GM12878 (cell line): ENCODE measurements around the gene ZNF83. TPM values are rescaled to one million over a fixed set of nuclear protein-coding genes. Genes with fewer than 3 reads are reported as not detected.
A peak's percentile ranks its signal among the peaks of the same experiment; 100 is the strongest.

Experiments
- BCL11A ChIP-seq: IDR thresholded peaks from 2 replicates; pipeline ENCODE4 v1.6.1; 2011; ENCODE audit warnings: low read depth, low read length
- BMI1 ChIP-seq: fragments of 450-650 bp; IDR thresholded peaks from 2 replicates; pipeline ENCODE4 v1.6.1; 2016; ENCODE audit warnings: mild to moderate bottlenecking, moderate library complexity, borderline replicate concordance
- CHD1 ChIP-seq: IDR thresholded peaks from 2 replicates; pipeline ENCODE4 v1.6.1; 2012; ENCODE audit warnings: low read depth, low read length, improper control_type of control experiment
- CHD4 ChIP-seq: fragments of 200-600 bp; sonication (generic); IDR thresholded peaks from 2 replicates; pipeline ENCODE4 v1.6.1; 2016; ENCODE audit warnings: mild to moderate bottlenecking
- CREB1 ChIP-seq: IDR thresholded peaks from 2 replicates; pipeline ENCODE4 v1.6.1; 2012; ENCODE audit warnings: low read depth, mild to moderate bottlenecking, inconsistent platforms
- ESRRA ChIP-seq: IDR thresholded peaks from 2 replicates; pipeline ENCODE4 v1.6.1; 2012; ENCODE audit warnings: mild to moderate bottlenecking, low read length, improper control_type of control experiment
- KLF5 ChIP-seq: fragments of 450-650 bp; IDR thresholded peaks from 2 replicates; pipeline ENCODE4 v1.6.1; 2014; ENCODE audit warnings: mild to moderate bottlenecking; ENCODE audit not compliant: partially characterized antibody
- MTA3 ChIP-seq: IDR thresholded peaks from 2 replicates; pipeline ENCODE4 v1.6.1; 2012; ENCODE audit warnings: low read length, inconsistent platforms, borderline replicate concordance
- MXI1 ChIP-seq: fragments of 150-350 bp; IDR thresholded peaks from 2 replicates; pipeline ENCODE4 v1.6.1; 2011; ENCODE audit warnings: low read depth, mild to moderate bottlenecking, inconsistent platforms, low read length, improper control_type of control experiment
- RBBP5 ChIP-seq: fragments of 200-600 bp; sonication (generic); conservative IDR thresholded peaks from 2 replicates; pipeline ENCODE4 v1.6.1; 2016
- SP1 ChIP-seq: IDR thresholded peaks from one replicate; pipeline ENCODE4 v1.6.1; 2011; ENCODE audit warnings: low read depth, low read length
- SREBF1 ChIP-seq: IDR thresholded peaks from 2 replicates; pipeline ENCODE4 v1.6.1; 2012; ENCODE audit warnings: mild to moderate bottlenecking, low read length
- STAT1 ChIP-seq: fragments of 450-650 bp; conservative IDR thresholded peaks from 2 replicates; pipeline ENCODE4 v1.6.1; 2014; ENCODE audit warnings: antibody characterized with exemption, mild to moderate bottlenecking
- SUPT20H ChIP-seq: IDR thresholded peaks from 2 replicates; pipeline ENCODE4 v1.6.1; 2011; ENCODE audit warnings: low read depth, mild to moderate bottlenecking, low read length, moderate library complexity, borderline replicate concordance; ENCODE audit not compliant: control insufficient read depth
- TAF1 ChIP-seq: IDR thresholded peaks from 2 replicates; pipeline ENCODE4 v1.6.1; 2011; ENCODE audit warnings: mild to moderate bottlenecking, low read depth, low read length, borderline replicate concordance
- YBX1 ChIP-seq: fragments of 450-650 bp; IDR thresholded peaks from 2 replicates; pipeline ENCODE4 v1.6.1; 2016; ENCODE audit warnings: antibody characterized with exemption
- ZSCAN29 ChIP-seq: fragments of 450-650 bp; IDR thresholded peaks from 2 replicates; pipeline ENCODE4 v1.6.1; 2017; ENCODE audit warnings: mild to moderate bottlenecking, moderate library complexity
- polyA plus RNA-seq, 11 experiments: library from polyadenylated mRNA; depleted of rRNA in 4 of 11; unstranded in 6 of 11; stranded (reverse) in 5 of 11; fragments of >200 nt; fragmentation: Nextera tagmentation in 4 of 11; fragmentation: Illumina TruSeq in 1 of 11; extraction: Ambion mirVana in 4 of 11; extraction: Trizol in 1 of 11; gene quantifications; 1 replicate in 1 of 11; 2 replicates in 10 of 11; pipeline versions ENCODE4 v1.2.1 to v1.2.3, GENCODE V29; 2011 to 2016; ENCODE audit warnings: inconsistent platforms in 2 of 11, missing spikeins in 2 of 11, low read depth in 1 of 11
- total RNA-seq, 4 experiments: library from RNA; depleted of rRNA in 3 of 4; stranded (reverse); fragments of >200 nt in 3 of 4; fragmentation: Illumina TruSeq in 1 of 4; extraction: Trizol in 1 of 4; gene quantifications; 2 replicates each; pipeline versions ENCODE4 v1.2.1 to v1.2.3, GENCODE V29; 2013 to 2021
- TF ChIP-seq, protein P1 (sequence below): fragments of 450-650 bp; IDR thresholded peaks from 2 replicates; pipeline ENCODE4 v1.6.1; 2017; ENCODE audit warnings: mild to moderate bottlenecking, moderate library complexity
- TF ChIP-seq, protein P2 (sequence below): fragments of 450-650 bp; IDR thresholded peaks from 2 replicates; pipeline ENCODE4 v1.6.1; 2016; ENCODE audit warnings: mild to moderate bottlenecking
- TF ChIP-seq, protein P3 (sequence below): IDR thresholded peaks from 2 replicates; pipeline ENCODE4 v1.6.1; 2011; ENCODE audit warnings: mild to moderate bottlenecking, low read depth, low read length, moderate library complexity; ENCODE audit not compliant: insufficient replicate concordance
- TF ChIP-seq, protein P4 (sequence below): fragments of 450-650 bp; IDR thresholded peaks from 2 replicates; pipeline ENCODE4 v1.6.1; 2017; ENCODE audit warnings: mild to moderate bottlenecking, low read depth, inconsistent platforms; ENCODE audit not compliant: poor library complexity, severe bottlenecking
- TF ChIP-seq, protein P5 (sequence below): IDR thresholded peaks from 2 replicates; pipeline ENCODE4 v1.6.1; 2011; ENCODE audit warnings: low read depth, mild to moderate bottlenecking, low read length, moderate library complexity, borderline replicate concordance; ENCODE audit errors: extremely low read depth

Gene ZNF83
- total and polyA plus RNA-seq, 10 of the 15 experiments (the other 5 are each of a cell fraction or from before 2014, with no cell fraction given), result 9.9 to 90.1 (median 18.7) TPM

DNA sequence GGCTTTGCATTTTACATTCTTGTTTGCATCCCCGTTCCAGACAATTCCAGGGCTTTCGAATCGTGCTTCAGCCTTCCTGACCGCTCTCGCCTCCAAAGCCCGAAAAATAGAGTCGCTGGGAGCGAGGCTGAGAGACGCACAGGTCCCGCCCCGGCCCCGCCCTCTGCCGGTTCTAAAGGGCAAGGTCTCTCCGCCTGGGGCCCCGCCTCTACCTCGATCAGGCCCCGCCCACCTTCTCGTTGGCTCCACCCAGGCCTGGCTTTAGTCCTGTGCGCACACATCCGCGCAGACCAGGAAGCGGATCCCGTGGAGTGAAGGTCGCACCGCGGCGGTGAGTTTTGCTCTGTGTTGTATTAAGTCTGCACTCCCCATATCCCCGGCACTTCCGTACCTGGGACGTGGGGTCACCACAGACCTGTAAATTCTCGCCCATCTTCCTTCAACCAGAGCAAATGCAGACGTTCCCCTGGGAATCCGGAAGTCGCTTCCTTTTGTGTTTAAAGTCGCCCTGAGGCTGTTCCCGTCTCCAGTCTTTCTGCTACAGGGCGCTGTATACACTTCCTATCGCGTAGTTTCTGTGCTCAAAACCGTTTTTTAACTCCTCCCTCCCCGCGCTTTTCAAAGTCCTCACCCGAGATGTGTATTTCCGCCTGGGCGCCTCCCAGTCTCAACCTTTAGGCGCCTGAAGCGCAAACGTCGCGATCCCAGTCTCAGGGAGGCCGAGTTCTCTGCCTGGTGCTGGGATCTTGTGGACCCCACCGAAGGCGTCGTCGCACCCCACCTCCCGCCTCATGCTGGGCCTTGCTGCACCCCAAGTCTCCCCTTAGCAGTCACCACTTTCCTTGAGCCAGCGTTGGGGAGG is 67.9 kb downstream of the ZNF83 start, which contains the start of gene ZNF701 (continued):
- TF ChIP-seq, protein P1, sequence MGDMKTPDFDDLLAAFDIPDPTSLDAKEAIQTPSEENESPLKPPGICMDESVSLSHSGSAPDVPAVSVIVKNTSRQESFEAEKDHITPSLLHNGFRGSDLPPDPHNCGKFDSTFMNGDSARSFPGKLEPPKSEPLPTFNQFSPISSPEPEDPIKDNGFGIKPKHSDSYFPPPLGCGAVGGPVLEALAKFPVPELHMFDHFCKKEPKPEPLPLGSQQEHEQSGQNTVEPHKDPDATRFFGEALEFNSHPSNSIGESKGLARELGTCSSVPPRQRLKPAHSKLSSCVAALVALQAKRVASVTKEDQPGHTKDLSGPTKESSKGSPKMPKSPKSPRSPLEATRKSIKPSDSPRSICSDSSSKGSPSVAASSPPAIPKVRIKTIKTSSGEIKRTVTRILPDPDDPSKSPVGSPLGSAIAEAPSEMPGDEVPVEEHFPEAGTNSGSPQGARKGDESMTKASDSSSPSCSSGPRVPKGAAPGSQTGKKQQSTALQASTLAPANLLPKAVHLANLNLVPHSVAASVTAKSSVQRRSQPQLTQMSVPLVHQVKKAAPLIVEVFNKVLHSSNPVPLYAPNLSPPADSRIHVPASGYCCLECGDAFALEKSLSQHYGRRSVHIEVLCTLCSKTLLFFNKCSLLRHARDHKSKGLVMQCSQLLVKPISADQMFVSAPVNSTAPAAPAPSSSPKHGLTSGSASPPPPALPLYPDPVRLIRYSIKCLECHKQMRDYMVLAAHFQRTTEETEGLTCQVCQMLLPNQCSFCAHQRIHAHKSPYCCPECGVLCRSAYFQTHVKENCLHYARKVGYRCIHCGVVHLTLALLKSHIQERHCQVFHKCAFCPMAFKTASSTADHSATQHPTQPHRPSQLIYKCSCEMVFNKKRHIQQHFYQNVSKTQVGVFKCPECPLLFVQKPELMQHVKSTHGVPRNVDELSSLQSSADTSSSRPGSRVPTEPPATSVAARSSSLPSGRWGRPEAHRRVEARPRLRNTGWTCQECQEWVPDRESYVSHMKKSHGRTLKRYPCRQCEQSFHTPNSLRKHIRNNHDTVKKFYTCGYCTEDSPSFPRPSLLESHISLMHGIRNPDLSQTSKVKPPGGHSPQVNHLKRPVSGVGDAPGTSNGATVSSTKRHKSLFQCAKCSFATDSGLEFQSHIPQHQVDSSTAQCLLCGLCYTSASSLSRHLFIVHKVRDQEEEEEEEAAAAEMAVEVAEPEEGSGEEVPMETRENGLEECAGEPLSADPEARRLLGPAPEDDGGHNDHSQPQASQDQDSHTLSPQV, result no peak
- TF ChIP-seq CHD4, result no peak
- peak; percentile 58 for TF ChIP-seq KLF5
- no peak for TF ChIP-seq MTA3
- peak; percentile 45; the same call in 1 of the 2 replicates for TF ChIP-seq TAF1
- TF ChIP-seq, protein P2, sequence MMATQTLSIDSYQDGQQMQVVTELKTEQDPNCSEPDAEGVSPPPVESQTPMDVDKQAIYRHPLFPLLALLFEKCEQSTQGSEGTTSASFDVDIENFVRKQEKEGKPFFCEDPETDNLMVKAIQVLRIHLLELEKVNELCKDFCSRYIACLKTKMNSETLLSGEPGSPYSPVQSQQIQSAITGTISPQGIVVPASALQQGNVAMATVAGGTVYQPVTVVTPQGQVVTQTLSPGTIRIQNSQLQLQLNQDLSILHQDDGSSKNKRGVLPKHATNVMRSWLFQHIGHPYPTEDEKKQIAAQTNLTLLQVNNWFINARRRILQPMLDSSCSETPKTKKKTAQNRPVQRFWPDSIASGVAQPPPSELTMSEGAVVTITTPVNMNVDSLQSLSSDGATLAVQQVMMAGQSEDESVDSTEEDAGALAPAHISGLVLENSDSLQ, result peak; percentile 20; the same call in 1 of the 2 replicates
- TF ChIP-seq ZSCAN29, result 0 out of 2 replicates have a peak, but pooled peaks have one; percentile 28
- no peak for TF ChIP-seq SUPT20H
- TF ChIP-seq, protein P3, sequence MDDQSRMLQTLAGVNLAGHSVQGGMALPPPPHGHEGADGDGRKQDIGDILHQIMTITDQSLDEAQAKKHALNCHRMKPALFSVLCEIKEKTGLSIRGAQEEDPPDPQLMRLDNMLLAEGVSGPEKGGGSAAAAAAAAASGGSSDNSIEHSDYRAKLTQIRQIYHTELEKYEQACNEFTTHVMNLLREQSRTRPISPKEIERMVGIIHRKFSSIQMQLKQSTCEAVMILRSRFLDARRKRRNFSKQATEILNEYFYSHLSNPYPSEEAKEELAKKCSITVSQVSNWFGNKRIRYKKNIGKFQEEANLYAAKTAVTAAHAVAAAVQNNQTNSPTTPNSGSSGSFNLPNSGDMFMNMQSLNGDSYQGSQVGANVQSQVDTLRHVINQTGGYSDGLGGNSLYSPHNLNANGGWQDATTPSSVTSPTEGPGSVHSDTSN, result no peak
- no peak for TF ChIP-seq BMI1
- no peak for TF ChIP-seq CHD1
- TF ChIP-seq MXI1, result peak; percentile 70
- TF ChIP-seq RBBP5, result no peak
- TF ChIP-seq BCL11A, result no peak
- no peak for TF ChIP-seq CREB1
- TF ChIP-seq, protein P4, sequence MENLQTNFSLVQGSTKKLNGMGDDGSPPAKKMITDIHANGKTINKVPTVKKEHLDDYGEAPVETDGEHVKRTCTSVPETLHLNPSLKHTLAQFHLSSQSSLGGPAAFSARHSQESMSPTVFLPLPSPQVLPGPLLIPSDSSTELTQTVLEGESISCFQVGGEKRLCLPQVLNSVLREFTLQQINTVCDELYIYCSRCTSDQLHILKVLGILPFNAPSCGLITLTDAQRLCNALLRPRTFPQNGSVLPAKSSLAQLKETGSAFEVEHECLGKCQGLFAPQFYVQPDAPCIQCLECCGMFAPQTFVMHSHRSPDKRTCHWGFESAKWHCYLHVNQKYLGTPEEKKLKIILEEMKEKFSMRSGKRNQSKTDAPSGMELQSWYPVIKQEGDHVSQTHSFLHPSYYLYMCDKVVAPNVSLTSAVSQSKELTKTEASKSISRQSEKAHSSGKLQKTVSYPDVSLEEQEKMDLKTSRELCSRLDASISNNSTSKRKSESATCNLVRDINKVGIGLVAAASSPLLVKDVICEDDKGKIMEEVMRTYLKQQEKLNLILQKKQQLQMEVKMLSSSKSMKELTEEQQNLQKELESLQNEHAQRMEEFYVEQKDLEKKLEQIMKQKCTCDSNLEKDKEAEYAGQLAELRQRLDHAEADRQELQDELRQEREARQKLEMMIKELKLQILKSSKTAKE, result no peak
- TF ChIP-seq YBX1, result no peak
- peak; percentile 18 for TF ChIP-seq SP1
- no peak for TF ChIP-seq SREBF1
- TF ChIP-seq STAT1, result peak; percentile 67; the same call in 1 of the 2 replicates
- no peak for TF ChIP-seq ESRRA
- TF ChIP-seq, protein P5, sequence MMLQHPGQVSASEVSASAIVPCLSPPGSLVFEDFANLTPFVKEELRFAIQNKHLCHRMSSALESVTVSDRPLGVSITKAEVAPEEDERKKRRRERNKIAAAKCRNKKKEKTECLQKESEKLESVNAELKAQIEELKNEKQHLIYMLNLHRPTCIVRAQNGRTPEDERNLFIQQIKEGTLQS, result no peak
